Erythroblast (primary cell): ENCODE results near the gene PIRT.

ENCODE experiments used
- GATA1 ChIP-seq: IDR thresholded peaks from 2 replicates; pipeline ENCODE4 v1.6.1; 2011; ENCODE audit warnings: low read depth, mild to moderate bottlenecking, control low read depth, low read length, moderate library complexity
- POLR2A ChIP-seq: IDR thresholded peaks from 2 replicates; pipeline ENCODE4 v1.6.1; 2011; ENCODE audit warnings: mild to moderate bottlenecking, low read length

GRCh38 chr17:10842658-10843057, 4.8 kb upstream of the PIRT start:
- no peak for TF ChIP-seq POLR2A
- no peak for TF ChIP-seq GATA1
